Thoracic aorta (tissue), 2 donors: Measurements from ENCODE around the gene EEF2K. TPM values are rescaled to one million over a fixed set of nuclear protein-coding genes. Genes with fewer than 3 reads are reported as not detected.

ENCODE experiments used
- ATAC-seq: fragments of 150-250 bp; one replicate; pipeline ENCODE4 v1.8.0; 2017; ENCODE audit warnings: low read depth; ENCODE audit not compliant: insufficient number of reproducible peaks, low FRiP score
- DNase-seq: peaks from one replicate; pipeline ENCODE4 v3.0.0-alpha.2; 2020; ENCODE audit warnings: low spot score
- H3K27ac ChIP-seq, 2 donors: fragments of 200-600 bp; sonication (generic); 1 replicate in 1 of 2; 2 replicates in 1 of 2; pipeline ENCODE4 v1.5.1; 2016; ENCODE audit warnings: mild to moderate bottlenecking in 2 of 2, moderate library complexity in 2 of 2
- H3K27me3 ChIP-seq: fragments of 200-600 bp; sonication (generic); replicated peaks from 2 replicates; pipeline ENCODE4 v1.6.0; 2016; ENCODE audit warnings: mild to moderate bottlenecking; ENCODE audit not compliant: insufficient read depth
- H3K36me3 ChIP-seq: fragments of 200-600 bp; sonication (generic); one replicate; pipeline ENCODE4 v1.5.1; 2016
- H3K4me1 ChIP-seq, 2 donors: fragments of 200-600 bp; sonication (generic); 1 replicate in 1 of 2; 2 replicates in 1 of 2; pipeline versions ENCODE4 v1.5.1 to v1.6.0; 2016; ENCODE audit warnings: low read depth in 2 of 2, mild to moderate bottlenecking in 1 of 2; ENCODE audit not compliant: control insufficient read depth in 1 of 2
- H3K4me3 ChIP-seq: fragments of 200-600 bp; sonication (generic); 2 replicates; pipeline ENCODE4 v1.5.1; 2016; ENCODE audit warnings: mild to moderate bottlenecking
- H3K9me3 ChIP-seq: fragments of 200-600 bp; sonication (generic); 2 replicates; pipeline ENCODE4 v1.5.1; 2016
- total RNA-seq, 2 donors: library from RNA; depleted of rRNA; stranded (reverse); fragments of >200 nt; gene quantifications; one replicate each; pipeline versions ENCODE4 v1.1.0 to v1.2.3, GENCODE V29; 2016
- TF ChIP-seq, protein P1 (sequence below): fragments of 200-600 bp; sonication (generic); IDR thresholded peaks from one replicate; pipeline ENCODE4 v1.5.1; 2019; ENCODE audit warnings: antibody characterized with exemption

The EEF2K gene
- total RNA-seq, 2 donors from 2014 or later = 35.1 to 38.2 TPM

DNA sequence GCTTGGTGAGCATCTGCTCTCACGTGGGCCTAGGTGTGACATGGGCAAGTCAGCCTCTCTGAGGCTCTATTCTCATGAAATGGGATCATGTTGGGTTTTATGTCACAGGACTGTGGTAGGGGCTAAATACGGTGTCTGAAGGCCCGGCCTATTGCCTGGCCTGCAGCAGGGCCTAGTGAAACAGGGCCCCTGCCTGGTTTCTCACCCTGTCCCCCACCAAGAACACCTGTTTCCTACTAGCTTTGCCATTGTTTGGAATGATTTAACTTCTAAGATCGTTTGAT is 120.2 kb downstream of the EEF2K start:
- H3K4me1 ChIP-seq = no peaks in the 10 kb centered on the region
- ATAC-seq (no peak), DNase-seq (no peak)
- H3K27me3 ChIP-seq = no peaks in the 10 kb centered on the region
- no peak overlapping the region for H3K27ac ChIP-seq
- H3K36me3 ChIP-seq = peaks cover 41% of the 10 kb centered on the region
- no peaks in the 10 kb centered on the region for H3K9me3 ChIP-seq
- TF ChIP-seq, protein P1, sequence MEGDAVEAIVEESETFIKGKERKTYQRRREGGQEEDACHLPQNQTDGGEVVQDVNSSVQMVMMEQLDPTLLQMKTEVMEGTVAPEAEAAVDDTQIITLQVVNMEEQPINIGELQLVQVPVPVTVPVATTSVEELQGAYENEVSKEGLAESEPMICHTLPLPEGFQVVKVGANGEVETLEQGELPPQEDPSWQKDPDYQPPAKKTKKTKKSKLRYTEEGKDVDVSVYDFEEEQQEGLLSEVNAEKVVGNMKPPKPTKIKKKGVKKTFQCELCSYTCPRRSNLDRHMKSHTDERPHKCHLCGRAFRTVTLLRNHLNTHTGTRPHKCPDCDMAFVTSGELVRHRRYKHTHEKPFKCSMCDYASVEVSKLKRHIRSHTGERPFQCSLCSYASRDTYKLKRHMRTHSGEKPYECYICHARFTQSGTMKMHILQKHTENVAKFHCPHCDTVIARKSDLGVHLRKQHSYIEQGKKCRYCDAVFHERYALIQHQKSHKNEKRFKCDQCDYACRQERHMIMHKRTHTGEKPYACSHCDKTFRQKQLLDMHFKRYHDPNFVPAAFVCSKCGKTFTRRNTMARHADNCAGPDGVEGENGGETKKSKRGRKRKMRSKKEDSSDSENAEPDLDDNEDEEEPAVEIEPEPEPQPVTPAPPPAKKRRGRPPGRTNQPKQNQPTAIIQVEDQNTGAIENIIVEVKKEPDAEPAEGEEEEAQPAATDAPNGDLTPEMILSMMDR = no peak
- no peak overlapping the region for H3K4me3 ChIP-seq

DNA sequence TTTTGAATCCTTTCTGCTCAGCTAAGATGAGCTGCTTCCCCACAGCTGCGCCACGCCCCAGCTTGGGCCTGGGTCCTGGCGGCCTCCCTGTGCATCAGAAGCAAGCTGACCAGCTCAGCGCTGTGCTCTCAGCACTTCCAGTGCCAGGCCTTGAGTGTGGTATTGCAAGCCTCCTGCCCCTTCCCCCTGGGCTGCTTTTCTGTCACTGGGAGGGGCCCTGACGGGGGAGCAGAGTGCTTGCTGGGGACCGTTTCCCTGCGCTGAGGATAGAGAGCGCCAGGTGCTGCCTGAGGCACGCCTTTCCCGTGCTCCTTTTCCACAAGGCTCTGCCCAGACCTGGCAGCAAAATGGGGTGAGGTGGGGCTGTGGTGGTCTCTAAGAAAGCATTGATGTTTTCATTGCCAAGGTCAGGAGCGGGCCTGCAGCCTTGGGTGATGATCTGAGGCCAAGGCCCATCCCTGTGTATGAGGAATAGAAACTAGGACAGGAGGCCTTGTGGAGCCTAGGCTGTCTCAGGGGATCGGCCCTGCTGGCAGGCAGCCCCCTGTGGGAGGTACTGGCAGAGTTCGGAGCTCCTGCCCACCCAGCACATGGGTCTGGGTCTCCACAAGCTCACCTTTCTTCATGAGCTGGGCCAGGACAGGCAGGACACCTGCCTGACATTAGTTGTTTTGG is 120.8 kb downstream of the EEF2K start:
- Histone ChIP-seq H3K9me3 (no peaks in the 10 kb centered on the region), H3K27me3 (no peaks in the 10 kb centered on the region), H3K4me3 (no peak overlapping the region), H3K36me3 (peaks cover 45% of the 10 kb centered on the region), H3K4me1 (no peaks in the 10 kb centered on the region), H3K27ac (no peak overlapping the region)
- ATAC-seq (no peak), DNase-seq (no peak)
- TF ChIP-seq, protein P1 = no peak

DNA sequence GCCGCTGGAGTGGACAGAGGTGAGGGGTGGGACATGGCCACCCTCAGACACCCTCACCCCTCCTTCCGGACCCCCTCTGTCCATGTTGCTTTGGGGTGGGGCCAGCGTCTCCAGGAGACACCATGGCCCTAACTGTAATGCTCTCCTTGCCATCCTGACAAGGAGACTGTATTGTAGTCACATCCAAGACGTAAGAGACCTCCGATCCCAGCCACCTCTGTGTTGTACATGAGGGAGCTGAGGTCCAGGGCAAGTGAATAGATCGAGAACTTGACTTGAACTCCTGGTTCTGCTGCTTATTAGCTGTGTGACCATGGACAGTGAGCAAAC is 121.3 kb downstream of the EEF2K start:
- no peaks in the 10 kb centered on the region for H3K4me1 ChIP-seq

DNA sequence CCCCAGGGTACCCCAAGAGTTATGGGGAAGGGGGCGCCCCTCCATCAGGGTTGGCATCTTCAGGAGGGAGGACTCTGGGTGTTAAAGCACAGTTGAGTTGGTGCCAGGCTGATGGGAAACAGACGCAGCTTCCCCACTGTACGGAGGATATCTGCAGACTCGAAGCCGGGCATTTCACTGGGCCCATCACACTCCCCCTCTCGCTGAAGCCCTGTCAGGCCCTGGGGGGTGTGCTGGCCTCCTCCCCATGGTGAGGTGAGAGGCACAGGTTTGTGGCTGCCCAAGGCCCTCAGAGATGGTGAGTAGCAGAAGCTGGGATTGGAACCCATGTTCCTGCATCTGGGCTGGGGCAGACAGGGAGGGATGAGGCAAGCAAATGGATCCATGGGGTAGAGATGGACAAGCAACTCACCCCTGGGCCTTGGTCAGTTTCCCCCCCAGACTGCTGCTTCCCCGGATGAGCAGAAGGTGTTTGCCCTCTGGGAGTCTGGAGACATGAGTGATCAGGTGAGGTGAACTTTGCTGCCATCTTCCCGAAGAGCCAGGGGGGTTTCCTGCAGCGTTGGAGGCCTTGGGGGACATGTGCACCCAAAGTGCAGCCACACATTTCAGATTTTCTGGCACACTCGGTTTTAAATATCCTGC is 122.1 kb downstream of the EEF2K start:
- no peaks in the 10 kb centered on the region for H3K9me3 ChIP-seq
- H3K36me3 ChIP-seq = peaks cover 46% of the 10 kb centered on the region
- TF ChIP-seq, protein P1 = no peak
- H3K27me3 ChIP-seq = no peaks in the 10 kb centered on the region
- H3K4me1 ChIP-seq = no peaks in the 10 kb centered on the region
- H3K4me3 ChIP-seq = no peak overlapping the region
- no peak overlapping the region for H3K27ac ChIP-seq
- DNase-seq (no peak), ATAC-seq (no peak)

More for the DNA sequence above, 121.3 kb downstream of the EEF2K start:
- no peaks in the 10 kb centered on the region for H3K9me3 ChIP-seq
- TF ChIP-seq, protein P1 = no peak
- no peak for DNase-seq
- no peak overlapping the region for H3K27ac ChIP-seq
- no peak for ATAC-seq
- H3K4me3 ChIP-seq = no peak overlapping the region
- peaks cover 50% of the 10 kb centered on the region for H3K36me3 ChIP-seq
- no peaks in the 10 kb centered on the region for H3K27me3 ChIP-seq

DNA sequence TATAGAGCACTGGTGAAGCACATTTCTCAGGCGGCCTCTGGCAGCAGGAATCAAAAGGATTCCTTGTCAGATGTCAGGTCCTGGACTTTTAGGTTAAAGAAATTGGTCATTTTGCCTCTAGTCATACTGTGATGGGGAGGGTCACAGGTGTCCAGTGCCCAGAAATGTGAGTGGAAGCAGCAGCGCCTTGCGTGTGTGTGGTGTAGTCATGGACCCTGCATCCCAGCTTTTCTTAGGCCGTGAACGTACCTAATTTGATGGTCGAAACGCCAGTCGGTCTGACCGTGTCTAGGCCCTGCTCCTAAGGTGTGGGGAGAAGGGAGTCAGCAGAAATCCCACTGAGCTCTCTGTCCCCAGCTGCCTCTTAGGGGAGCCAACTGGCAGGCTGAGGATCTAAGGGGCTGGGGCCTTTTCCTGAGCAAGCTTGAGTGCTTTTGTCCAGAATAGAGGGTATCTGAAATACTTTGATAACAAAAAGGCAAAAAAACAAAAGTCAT is 123.2 kb downstream of the EEF2K start:
- ATAC-seq (no peak), DNase-seq (no peak)
- no peaks in the 10 kb centered on the region for H3K9me3 ChIP-seq
- no peaks in the 10 kb centered on the region for H3K27me3 ChIP-seq
- H3K36me3 ChIP-seq = peaks cover 51% of the 10 kb centered on the region
- TF ChIP-seq, protein P1 = no peak
- H3K27ac ChIP-seq = no peak overlapping the region
- no peaks in the 10 kb centered on the region for H3K4me1 ChIP-seq
- no peak overlapping the region for H3K4me3 ChIP-seq
